Activated CD8-positive, alpha-beta memory T cell treated with anti-CD3 and anti-CD28 coated beads, Interleukin-2, amount 50 U/mL, for 24 hours (primary cell): Measurements from ENCODE around the gene ZGPAT.

Experiments used
- DNase-seq: peaks from one replicate; pipeline ENCODE4 v3.0.0-alpha.2; 2020; ENCODE audit errors: extremely low read depth

ZGPAT gene

GRCh38 chr20:63744574-63745423, 37.0 kb downstream of the ZGPAT start:
- DNase-seq = no peak

- no peak for DNase-seq
Measured at GRCh38 chr20:63745424-63745805, 37.6 kb downstream of the ZGPAT start.

GRCh38 chr20:63745961-63746731, 38.3 kb downstream of the ZGPAT start:
- no peak for DNase-seq

GRCh38 chr20:63746751-63747315, 39.0 kb downstream of the ZGPAT start:
- no peak for DNase-seq

GRCh38 chr20:63747622-63748069, 39.8 kb downstream of the ZGPAT start:
- no peak for DNase-seq

- no peak for DNase-seq
Measured at GRCh38 chr20:63748070-63748933, 40.5 kb downstream of the ZGPAT start.

GRCh38 chr20:63748934-63749270, 41.1 kb downstream of the ZGPAT start:
- no peak for DNase-seq

GRCh38 chr20:63749597-63750508, 42.0 kb downstream of the ZGPAT start:
- DNase-seq = no peak

- no peak for DNase-seq
Measured at GRCh38 chr20:63750807-63751470, 43.1 kb downstream of the ZGPAT start.

GRCh38 chr20:63751471-63752271, 43.8 kb downstream of the ZGPAT start:
- no peak for DNase-seq

- DNase-seq = no peak
Measured at GRCh38 chr20:63752411-63753101, 44.7 kb downstream of the ZGPAT start.

GRCh38 chr20:63753381-63753780, 45.5 kb downstream of the ZGPAT start:
- no peak for DNase-seq

- DNase-seq = no peak
Measured at GRCh38 chr20:63754008-63754407, 46.2 kb downstream of the ZGPAT start.

- no peak for DNase-seq
Measured at GRCh38 chr20:63755933-63756647, 48.3 kb downstream of the ZGPAT start.

GRCh38 chr20:63756648-63756991, 48.8 kb downstream of the ZGPAT start:
- no peak for DNase-seq

- DNase-seq = no peak
Measured at GRCh38 chr20:63758152-63758551, 50.3 kb downstream of the ZGPAT start.

GRCh38 chr20:63759377-63759901, 51.6 kb downstream of the ZGPAT start:
- no peak for DNase-seq
